HepG2 (cell line): ENCODE measurements around the gene RUSF1. TPM values are rescaled to one million over a fixed set of nuclear protein-coding genes. Genes with fewer than 3 reads are reported as not detected.

Source experiments
- ATAC-seq: fragments of 200-7000 bp; cut with Tn5 transposase; 3 replicates; pipeline ENCODE4 v1.9.1; 2020; ENCODE audit warnings: mild to moderate bottlenecking, moderate library complexity
- BruUV-seq: library from RNA; stranded (reverse); fragments of 400-500 nt; replicated peaks from 2 replicates; lab custom pipeline; 2021; lab: Mats Ljungman, UMichigan
- CTCF ChIA-PET: fragments of 300-600 bp; formaldehyde crosslinking; extraction: SDS; loops from one replicate; lab custom pipeline; 2021; ENCODE audit warnings: low total read pairs, inconsistent platforms, low intra/inter-chr PET ratio; lab: Yijun Ruan, JAX
- POLR2A ChIA-PET: fragments of 350-600 bp; sonication (Branson Sonifier 250); formaldehyde crosslinking; loops from one replicate; lab custom pipeline; 2020; ENCODE audit warnings: antibody characterized with exemption, inconsistent platforms; lab: Yijun Ruan, JAX
- DNase-seq: peaks from one replicate; pipeline ENCODE4 v3.0.0-alpha.2; 2015; ENCODE audit warnings: low spot score
- FAIRE-seq: peaks from 3 replicates; lab custom pipeline; 2011; peaks lifted over from hg19 to GRCh38; lab: Jason Lieb, UNC
- H2AFZ ChIP-seq: one replicate; pipeline ENCODE4 v1.6.1; 2011; ENCODE audit warnings: low read length, inconsistent platforms
- H3K27ac ChIP-seq: fragments of 300-600 bp; 3 replicates; pipeline ENCODE4 v1.8.0; 2011; ENCODE audit warnings: mixed run types, mild to moderate bottlenecking, mixed read lengths, low read length, inconsistent platforms; ENCODE audit not compliant: insufficient read depth; ENCODE audit errors: extremely low read length
- H3K27me3 ChIP-seq, 2 experiments: fragments of 200-600 bp in 1 of 2; 2 replicates in 1 of 2; 3 replicates in 1 of 2; pipeline versions ENCODE4 v1.6.0 to v1.8.0; 2011; ENCODE audit warnings: low read length in 2 of 2, mild to moderate bottlenecking in 2 of 2, moderate library complexity in 2 of 2, inconsistent platforms in 1 of 2; ENCODE audit not compliant: insufficient read depth in 2 of 2, control insufficient read depth in 1 of 2
- H3K36me3 ChIP-seq, 2 experiments: fragments of 200-600 bp in 1 of 2; replicated peaks in 1 of 2; 2 replicates in 1 of 2; 3 replicates in 1 of 2; pipeline versions ENCODE4 v1.5.1 to v1.8.0; 2011; ENCODE audit warnings: low read length in 2 of 2, inconsistent platforms in 1 of 2; ENCODE audit not compliant: insufficient read depth in 2 of 2, control insufficient read depth in 1 of 2
- H3K4me1 ChIP-seq: 2 replicates; pipeline ENCODE4 v1.5.1; 2012; ENCODE audit warnings: low read length, inconsistent platforms; ENCODE audit not compliant: insufficient read depth
- H3K4me2 ChIP-seq: 2 replicates; pipeline ENCODE4 v1.6.0; 2011; ENCODE audit warnings: low read depth, low read length, inconsistent platforms
- H3K4me3 ChIP-seq, 3 experiments: fragments of 200-600 bp in 1 of 3; sonication (generic), shearing (Covaris generic) in 1 of 3; replicated peaks in 1 of 3; 2 replicates each; pipeline ENCODE4 v1.5.1; 2011 to 2016; ENCODE audit warnings: low read length in 3 of 3, inconsistent platforms in 2 of 3, low read depth in 2 of 3, mild to moderate bottlenecking in 2 of 3, control low read depth in 1 of 3, mixed read lengths in 1 of 3; ENCODE audit not compliant: insufficient read depth in 1 of 3
- H3K79me2 ChIP-seq: one replicate; pipeline ENCODE4 v1.6.1; 2011; ENCODE audit warnings: low read length, inconsistent platforms; ENCODE audit not compliant: insufficient read depth
- H3K9ac ChIP-seq: 2 replicates; pipeline ENCODE4 v1.6.0; 2011; ENCODE audit warnings: mild to moderate bottlenecking, low read depth, low read length, inconsistent platforms; ENCODE audit not compliant: insufficient read depth
- H3K9me3 ChIP-seq: 2 replicates; pipeline ENCODE4 v1.5.1; 2012; ENCODE audit warnings: mild to moderate bottlenecking, low read length
- H4K20me1 ChIP-seq: 2 replicates; pipeline ENCODE4 v1.6.0; 2011; ENCODE audit warnings: inconsistent platforms, mild to moderate bottlenecking, low read length, moderate library complexity; ENCODE audit not compliant: insufficient read depth
- AGO2 ChIP-seq: fragments of 200-400 bp; formaldehyde crosslinking; optimal IDR thresholded peaks from 2 replicates; pipeline ENCODE3; 2017; ENCODE audit warnings: mild to moderate bottlenecking, low read depth, low read length, moderate library complexity
- ARID2 ChIP-seq: sonication (generic); formaldehyde crosslinking; IDR thresholded peaks from 2 replicates; pipeline ENCODE4 v1.8.1; 2022; ENCODE audit warnings: mild to moderate bottlenecking, missing genetic modification reagents, borderline replicate concordance
- ATF3 ChIP-seq: sonication (generic); formaldehyde crosslinking; IDR thresholded peaks from 2 replicates; pipeline ENCODE4 v1.4.0; 2020; ENCODE audit warnings: missing genetic modification reagents
- E2F2 ChIP-seq: sonication (generic); formaldehyde crosslinking; IDR thresholded peaks from 2 replicates; pipeline ENCODE4 v1.4.0; 2020; ENCODE audit warnings: missing genetic modification reagents, borderline replicate concordance
- POLR2AphosphoS5 ChIP-seq: IDR thresholded peaks from 2 replicates; pipeline ENCODE4 v1.6.1; 2012; ENCODE audit warnings: low read depth, low read length
- SMARCC2 ChIP-seq: fragments of 450-650 bp; IDR thresholded peaks from 2 replicates; pipeline ENCODE4 v1.6.1; 2017; ENCODE audit warnings: antibody characterized with exemption, mild to moderate bottlenecking
- SP4 ChIP-seq: sonication (generic); formaldehyde crosslinking; IDR thresholded peaks from 2 replicates; pipeline ENCODE4 v1.8.1; 2023; ENCODE audit warnings: mild to moderate bottlenecking, missing genetic modification reagents
- ZSCAN20 ChIP-seq: sonication (generic); formaldehyde crosslinking; IDR thresholded peaks from 2 replicates; pipeline ENCODE4 v1.4.0; 2020; ENCODE audit warnings: missing genetic modification reagents, mild to moderate bottlenecking, borderline replicate concordance
- WGBS: methylation state at CpG from one replicate; pipeline ENCODE4 v1.1.6; 2017; ENCODE audit warnings: low lambda C conversion rate; 5-methylcytosine and 5-hydroxymethylcytosine counted together
- in situ Hi-C: cut with HindIII; loops from 2 replicates; pipeline ENCODE4 v1.10.0; 2017; ENCODE audit warnings: low pct_unique_long_range_greater_than_20kb; ENCODE audit not compliant: extremely low pct_ligation_motif_present
- intact Hi-C: fragments of 100-400 bp; cut with micrococcal nuclease; formaldehyde crosslinking; loops from one replicate; pipeline ENCODE4 v1.10.0; 2022; ENCODE audit not compliant: unreplicated experiment
- polyA plus RNA-seq, 8 experiments: library from polyadenylated mRNA; depleted of rRNA in 3 of 8; stranded (reverse) in 7 of 8; unstranded in 1 of 8; fragments of >200 nt; fragmentation: Illumina TruSeq in 4 of 8; extraction: Trizol in 4 of 8; gene quantifications; 2 replicates each; pipeline versions ENCODE4 v1.2.1 to v1.2.3, GENCODE V29; 2011 to 2016; ENCODE audit warnings: low read depth in 4 of 8, missing spikeins in 1 of 8, mixed read lengths in 1 of 8; ENCODE audit not compliant: insufficient read depth in 1 of 8
- total RNA-seq, 5 experiments: library from RNA; depleted of rRNA; stranded (reverse); fragments of >200 nt; fragmentation: Illumina TruSeq; extraction: Trizol; gene quantifications; 2 replicates each; pipeline ENCODE4 v1.2.3, GENCODE V29; 2016; ENCODE audit warnings: low read depth in 1 of 5

Gene RUSF1
- total and polyA plus RNA-seq, 2 of the 13 experiments (the other 11 are each of a cell fraction or from before 2014, with no cell fraction given): 40.8 to 50.2 TPM

- TF ChIP-seq POLR2AphosphoS5: peak; percentile 34; the same call in 1 of the 2 replicates
- no peak for TF ChIP-seq ATF3 (CRISPR knock-in tag)
- TF ChIP-seq ARID2 (CRISPR knock-in tag): no peak
- TF ChIP-seq, all 625 proteins: peak for 4
These were observed 18.3 kb downstream of the RUSF1 start (continued) for GRCh38 chr16:31489616-31490584.

GRCh38 chr16:31489298-31489564, 19.0 kb downstream of the RUSF1 start:
- BruUV-seq: no TSS peak
- CTCF ChIA-PET: no interaction called here
- no peaks in the 10 kb centered on the region for H3K9me3 ChIP-seq
- H3K4me1 ChIP-seq: peaks cover 12% of the 10 kb centered on the region
- no peak overlapping the region for H3K4me2 ChIP-seq
- peaks cover 18 to 40% of the 10 kb centered on the region in 2 experiments for H3K36me3 ChIP-seq
- 95% methylated on average over 7 of the region's 7 CpGs for WGBS
- H3K27ac ChIP-seq: no peak overlapping the region
- ATAC-seq: no peak
- POLR2A ChIA-PET: interaction anchor here (0.7 to 2.9 kb wide), 4 partner anchors 12 to 37 kb away, joined by 3 to 8 read pairs (median 6); partner anchors contain the start of gene RUSF1
- no peak for DNase-seq
- intact Hi-C loops: no loop called here
- no peak for TF ChIP-seq SMARCC2
- no peak for TF ChIP-seq SP4 (CRISPR knock-in tag)
- TF ChIP-seq ZSCAN20 (CRISPR knock-in tag): no peak
- TF ChIP-seq AGO2: peak; percentile 28
- TF ChIP-seq E2F2 (CRISPR knock-in tag): no peak
- H3K79me2 ChIP-seq: no peaks in the 10 kb centered on the region
- H2AFZ ChIP-seq: no peak overlapping the region
- no peak for FAIRE-seq
- H3K4me3 ChIP-seq: no peak overlapping the region
- no peaks in the 10 kb centered on the region for H4K20me1 ChIP-seq
- H3K9ac ChIP-seq: no peak overlapping the region
- H3K27me3 ChIP-seq: no peaks in the 10 kb centered on the region
- in situ Hi-C loops: no loop called here
